8988T (cell line): ENCODE results near the gene LAMA5.

Experiments used
- DNase-seq: peaks from one replicate; pipeline ENCODE4 v3.0.0; 2011

LAMA5 gene

DNA sequence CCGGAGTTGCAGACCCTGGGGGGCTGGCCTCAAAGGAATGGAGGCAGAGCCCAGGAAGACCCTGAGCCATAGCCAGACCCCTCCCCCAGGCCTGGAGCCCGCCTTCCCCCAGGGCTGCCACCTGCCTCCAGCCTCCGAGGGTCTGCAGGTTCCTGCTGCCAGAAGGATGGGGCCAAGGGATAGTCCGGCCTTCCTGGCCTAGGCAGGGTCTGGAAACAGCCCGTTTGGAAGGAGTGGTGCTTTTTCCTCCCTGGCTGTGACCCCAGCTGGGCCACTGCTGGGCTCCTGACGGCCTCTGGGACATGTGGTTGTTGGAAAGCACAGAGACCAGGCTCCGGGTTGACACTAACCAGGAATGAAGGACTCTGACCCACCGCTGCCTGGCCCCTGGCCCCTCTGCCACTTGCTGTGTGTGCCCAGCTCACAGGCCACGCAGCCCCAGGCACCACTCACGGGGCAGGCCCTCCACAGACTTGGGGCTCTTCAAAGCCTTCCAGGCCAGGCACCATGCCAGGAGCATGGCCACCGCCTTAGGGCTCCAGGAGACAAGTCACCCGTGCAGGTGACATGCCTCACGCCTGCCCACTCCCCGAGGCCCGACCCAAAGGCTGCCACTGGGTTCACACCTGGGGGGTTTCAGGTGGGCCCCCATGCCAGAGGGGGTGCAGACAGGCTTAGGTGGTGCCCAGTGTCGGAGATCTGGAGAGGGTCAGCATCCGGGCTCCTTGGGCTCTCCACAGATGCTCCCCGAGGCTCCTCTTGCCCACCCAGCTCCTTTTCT lies 3.9 kb upstream of the LAMA5 start:
- no peak for DNase-seq

DNA sequence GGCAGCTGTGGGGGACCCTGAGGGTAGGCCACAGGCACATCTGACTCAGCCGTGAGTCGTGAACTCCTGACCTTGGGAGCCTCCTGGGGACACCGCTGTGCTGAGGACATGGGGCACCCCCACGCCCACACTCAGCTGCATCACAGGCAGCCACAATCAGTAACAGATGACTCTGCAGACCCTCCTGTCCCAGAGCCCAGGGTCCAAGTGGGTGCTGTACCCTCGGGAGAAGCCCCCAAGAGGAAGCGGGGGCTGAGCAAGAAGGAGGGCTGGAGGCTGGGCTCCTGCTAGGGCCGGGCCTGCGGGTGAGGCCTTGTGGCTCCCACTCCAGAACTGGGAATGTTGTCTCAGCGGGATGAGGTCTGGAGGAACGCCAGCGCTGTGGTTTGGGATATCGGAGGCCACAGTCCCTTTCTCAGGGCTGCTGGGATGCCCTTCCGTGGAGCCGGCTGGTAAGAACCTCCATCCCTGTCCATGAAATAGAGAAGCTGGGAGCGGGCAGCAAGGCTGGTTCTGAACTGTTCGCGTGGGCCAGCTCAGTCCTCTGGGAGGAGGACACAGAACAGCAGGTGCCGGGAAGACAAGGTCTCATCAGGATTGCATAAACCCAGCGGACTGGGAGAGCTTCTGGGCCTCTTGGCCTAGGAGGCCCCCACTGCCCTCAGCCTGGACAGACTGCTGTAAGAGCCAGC lies 3.1 kb upstream of the LAMA5 start:
- DNase-seq = peak; percentile 82

GRCh38 chr20:62369815-62370114 lies 2.7 kb upstream of the LAMA5 start:
- no peak for DNase-seq

DNA sequence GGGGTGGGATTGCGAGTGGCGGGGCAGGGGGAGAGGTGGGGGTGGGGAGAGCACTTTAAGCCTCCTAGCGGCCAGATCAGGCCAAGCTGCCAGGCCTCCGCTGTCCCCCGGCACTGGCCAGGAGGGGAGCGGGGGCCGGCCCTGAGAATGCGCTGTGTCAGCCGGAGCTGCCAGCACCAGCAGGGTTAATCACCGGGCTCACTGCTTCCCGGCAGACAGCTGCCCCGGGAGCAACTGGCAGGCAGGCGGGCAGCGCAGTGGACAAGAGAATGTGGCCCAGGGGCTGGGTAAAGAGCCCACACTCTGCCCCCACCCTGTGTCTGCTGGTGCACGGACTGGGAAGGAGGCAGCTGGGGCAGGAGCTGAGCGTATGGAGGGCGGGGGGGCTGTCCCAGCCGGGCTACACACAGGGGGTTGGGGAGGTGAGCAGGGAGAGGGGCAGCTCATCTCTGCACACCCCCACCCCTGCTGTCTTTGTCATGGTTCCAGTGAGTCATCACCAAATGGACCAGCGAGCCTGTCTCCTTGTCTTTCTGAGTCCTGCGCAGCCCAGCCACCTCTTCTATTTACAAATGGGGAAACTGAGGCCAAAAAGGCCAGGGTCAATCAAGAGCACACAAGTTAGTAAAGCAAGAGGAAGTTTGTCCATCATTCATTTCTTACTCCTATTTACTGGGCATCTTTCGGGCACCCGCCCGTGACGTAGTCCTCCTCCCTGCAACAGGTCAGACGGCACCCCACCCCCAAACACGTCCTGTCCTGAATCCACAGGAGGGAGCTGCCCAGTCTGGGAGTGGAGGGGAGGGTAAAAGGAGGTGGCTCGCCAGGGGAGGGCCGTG lies 2.1 kb upstream of the LAMA5 start:
- peak; percentile 92 for DNase-seq

- DNase-seq = peak; percentile 81
Observed at GRCh38 chr20:62368392-62368975, 1.4 kb upstream of the LAMA5 start.

DNA sequence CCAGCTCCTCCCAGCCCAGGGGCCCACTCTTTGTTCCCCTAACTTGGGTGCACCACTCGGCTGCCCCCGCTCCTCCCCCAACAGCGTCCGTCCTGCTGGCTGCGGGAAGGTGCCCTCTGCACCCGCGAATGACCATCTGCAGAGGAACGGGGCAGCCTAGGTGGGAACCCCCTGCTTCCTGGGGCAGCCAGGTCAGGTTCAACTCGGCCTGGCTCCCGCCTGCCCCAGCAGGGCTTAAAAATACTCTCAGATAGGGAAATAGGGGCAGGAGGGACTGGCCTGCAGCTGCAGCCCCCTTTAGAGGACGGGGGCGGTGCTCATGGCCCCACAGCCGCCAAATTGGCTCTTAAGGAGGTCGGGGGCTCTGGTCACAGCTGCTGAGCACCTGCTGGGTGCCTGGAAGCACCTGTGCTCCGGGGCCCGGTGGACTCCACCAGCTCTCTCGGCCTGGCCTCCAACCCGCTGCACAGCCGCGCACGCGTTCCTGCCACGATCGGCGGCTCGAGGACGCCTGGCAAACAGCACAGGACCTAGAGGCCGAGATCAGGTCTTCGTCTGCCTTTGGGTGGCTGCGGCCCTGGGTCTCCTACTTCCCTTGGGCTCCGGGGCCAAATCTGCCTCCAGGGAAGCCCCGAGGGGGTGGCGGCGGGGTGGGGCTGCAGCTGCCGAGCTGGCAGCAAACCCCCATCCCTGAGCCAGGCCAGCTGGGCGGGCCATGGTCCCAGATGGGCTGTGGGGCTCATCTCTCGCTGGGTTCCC lies 700 bp upstream of the LAMA5 start:
- DNase-seq = peak; percentile 64

DNA sequence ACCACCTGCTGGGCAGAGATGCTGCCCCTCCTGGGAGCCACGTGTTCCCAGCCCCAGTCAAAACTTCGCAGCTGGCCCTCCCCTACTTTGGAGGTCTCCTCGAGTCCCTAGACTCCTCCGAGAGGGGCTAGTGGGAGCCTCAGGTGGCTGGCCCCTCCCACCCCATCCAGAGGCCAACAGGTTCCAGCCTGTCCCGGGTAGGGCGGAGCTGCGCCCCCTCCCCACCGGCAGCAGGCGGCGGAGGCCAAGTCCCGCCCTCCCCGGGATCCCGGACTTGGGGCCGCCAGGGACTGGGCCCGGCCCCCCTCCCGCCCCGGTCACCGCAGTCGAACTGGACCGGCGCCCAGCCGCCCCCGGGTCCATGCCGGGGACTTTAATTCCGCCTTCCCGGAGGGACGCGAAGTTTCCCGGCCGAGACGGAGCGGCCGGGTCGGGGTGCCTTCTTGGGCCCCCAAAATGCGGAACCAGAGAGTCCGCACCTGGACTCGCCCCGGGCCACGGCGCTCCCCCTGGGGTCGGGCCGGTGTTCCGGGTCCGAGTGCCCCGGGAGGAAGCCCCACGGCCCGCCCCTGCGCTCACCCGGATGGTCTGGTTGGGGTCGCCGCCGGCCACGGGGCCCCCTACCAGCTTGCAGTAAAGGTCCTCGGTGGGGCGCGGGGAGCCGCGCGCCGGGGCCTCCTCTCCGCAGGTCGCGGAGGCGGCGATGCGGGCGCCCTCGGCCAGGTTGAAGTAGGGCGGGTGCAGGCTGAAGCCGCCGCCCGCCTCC lies 559 bp downstream of the LAMA5 start:
- DNase-seq = peak; percentile 85

DNA sequence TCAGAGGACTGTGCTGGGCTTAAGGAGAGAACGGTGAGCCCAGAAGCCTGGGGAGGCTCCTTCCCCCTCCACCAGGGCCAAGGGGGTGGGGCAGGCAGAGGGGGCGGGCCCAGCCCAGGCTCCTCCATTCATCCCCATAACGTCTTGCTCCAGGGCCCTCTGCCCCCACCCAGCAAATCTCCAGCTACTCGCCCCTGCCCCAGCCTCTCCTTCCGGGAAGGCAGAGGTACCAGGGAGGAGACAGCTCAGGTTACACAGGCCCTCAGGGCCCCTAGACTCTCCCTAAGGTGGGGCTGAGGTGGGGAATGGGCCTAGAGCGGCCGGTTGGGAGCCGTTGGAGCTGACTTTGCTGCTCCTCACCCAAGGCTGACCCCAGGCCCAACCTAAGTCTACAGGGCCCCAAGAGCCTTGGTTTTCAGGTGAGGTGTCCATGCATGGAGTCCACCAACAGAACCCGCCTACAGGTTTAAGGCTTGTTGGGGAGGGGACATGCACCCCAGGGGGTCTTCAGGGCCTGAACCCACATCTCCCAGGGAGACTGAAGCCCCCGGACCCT lies 1.2 kb downstream of the LAMA5 start:
- peak; percentile 91 for DNase-seq

- no peak for DNase-seq
Observed at GRCh38 chr20:62364911-62365736, 2.0 kb downstream of the LAMA5 start.

GRCh38 chr20:62363920-62364851 lies 2.9 kb downstream of the LAMA5 start:
- no peak for DNase-seq

- DNase-seq = peak; percentile 86
Observed at GRCh38 chr20:62362991-62363919, 3.9 kb downstream of the LAMA5 start.

GRCh38 chr20:62362590-62362940 lies 4.5 kb downstream of the LAMA5 start:
- no peak for DNase-seq

- DNase-seq = peak; percentile 91
Observed at GRCh38 chr20:62361799-62362589, 5.1 kb downstream of the LAMA5 start.

DNA sequence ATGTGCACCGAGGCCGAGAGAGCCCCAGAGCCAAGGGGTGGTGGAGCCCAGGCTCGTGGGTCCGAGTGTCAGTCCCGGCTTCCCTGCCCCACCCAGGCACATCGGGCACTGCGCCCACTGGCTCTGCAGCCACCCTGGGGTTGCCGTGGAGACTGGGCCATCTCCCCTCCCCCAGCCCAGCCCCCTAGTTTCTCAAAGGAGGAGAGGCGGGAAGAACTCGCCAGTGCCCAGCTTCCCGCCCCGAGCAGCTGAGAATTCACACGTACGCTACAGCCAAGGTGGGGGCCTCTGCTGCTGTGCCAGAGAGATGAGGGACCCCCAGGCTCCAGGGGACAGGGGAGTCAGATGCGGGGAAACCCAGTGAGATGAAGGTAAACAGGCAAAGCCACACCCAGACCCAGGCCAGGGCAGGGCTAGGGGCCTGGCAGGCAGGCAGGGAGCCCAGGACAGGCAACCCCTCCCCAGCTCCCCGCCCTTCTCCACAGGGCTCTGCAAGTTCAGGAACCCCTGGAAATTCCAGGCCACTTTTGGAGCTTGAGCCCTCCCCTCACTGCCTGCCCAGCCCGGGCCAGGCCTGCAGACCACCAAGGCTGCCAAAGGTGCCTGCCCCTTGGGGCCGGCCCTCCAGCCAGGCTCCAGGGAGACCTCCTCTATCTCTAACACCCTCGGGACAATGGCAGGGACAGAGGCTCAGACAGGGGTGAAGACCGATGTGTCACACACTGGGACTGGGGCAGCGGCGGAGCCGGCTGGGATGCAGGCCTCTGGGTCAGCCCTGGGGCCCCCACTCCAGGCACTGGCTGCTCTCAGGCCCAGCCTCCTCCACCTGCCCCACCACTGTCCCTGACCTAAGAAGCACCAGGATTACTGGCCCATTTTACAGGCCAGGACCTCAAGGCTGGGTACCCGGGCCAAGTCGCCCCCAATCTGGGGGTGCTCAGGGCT lies 6.0 kb downstream of the LAMA5 start:
- DNase-seq = no peak

DNA sequence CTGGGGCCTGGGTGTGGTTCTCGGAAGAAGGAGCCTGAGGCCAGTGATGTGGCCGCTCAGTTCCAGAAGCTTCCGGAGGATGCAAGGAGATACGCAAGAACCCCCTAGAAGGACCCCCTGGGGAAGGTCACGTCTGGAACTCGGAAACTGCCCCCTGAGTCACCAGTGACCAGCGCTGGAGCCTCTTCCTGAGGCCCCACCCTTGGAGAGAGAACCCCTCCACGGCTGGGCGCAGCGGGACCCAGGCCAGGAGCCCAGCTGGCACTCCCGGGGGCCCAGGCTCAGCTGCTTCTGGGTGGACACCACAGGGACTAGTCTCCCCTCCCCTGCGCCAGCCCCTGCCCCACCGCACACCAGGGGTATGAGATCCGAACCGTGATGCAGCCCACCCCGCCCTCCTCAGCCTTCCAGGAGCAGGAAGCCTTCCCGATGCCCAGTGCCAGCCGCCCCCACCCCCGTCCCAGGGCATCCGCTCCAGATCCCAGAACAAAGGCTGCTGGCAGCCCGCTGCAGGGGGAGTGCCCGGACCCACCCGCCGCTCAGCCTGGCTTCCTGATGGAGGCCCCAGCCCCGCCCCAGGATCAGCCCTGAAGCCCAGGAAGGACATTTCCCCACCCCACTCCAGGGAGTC lies 7.5 kb downstream of the LAMA5 start:
- peak; percentile 81 for DNase-seq

DNA sequence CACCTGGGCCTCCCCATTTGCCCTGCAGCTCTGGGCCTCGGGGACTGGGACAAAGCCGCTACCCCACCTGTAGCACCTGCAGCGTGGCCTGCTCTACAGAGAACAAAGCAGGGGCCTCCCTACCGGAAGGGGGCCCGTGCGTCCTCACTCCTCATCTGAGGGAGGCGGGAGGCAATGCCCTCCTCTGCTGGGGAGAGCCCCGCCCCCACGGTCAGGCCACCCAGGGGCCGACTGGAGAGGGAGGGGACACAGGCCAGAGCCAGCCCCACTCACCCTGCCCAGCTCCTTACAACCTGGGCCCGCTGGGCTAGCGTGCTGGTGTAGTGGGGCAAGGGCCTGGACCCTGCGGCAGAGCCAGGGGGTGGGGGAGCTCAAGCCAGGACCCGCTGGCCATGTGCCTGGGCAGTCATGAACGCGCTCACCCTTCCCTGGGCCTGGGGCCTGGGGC lies 8.0 kb downstream of the LAMA5 start:
- peak; percentile 77 for DNase-seq
